Heart left ventricle (tissue), 16 donors: Measurements from ENCODE around the gene COLEC12. TPM values are rescaled to one million over a fixed set of nuclear protein-coding genes. Genes with fewer than 3 reads are reported as not detected.

Experiments
- ATAC-seq, 4 donors: fragments of 200-7000 bp; cut with Tn5 transposase; one replicate each; pipeline ENCODE4 v1.9.1; 2020 to 2022; ENCODE audit warnings: moderate library complexity in 4 of 4, mild to moderate bottlenecking in 3 of 4, moderate number of reproducible peaks in 1 of 4
- DNase-seq, 5 donors: peaks; one replicate each; pipeline ENCODE4 v3.0.0-alpha.2; 2020
- H3K27ac ChIP-seq, 12 donors: fragments of 200-600 bp; sonication (generic) in 4 of 12; one replicate each; pipeline versions ENCODE4 v1.5.0 to v1.8.0; 2016 to 2022; ENCODE audit warnings: mild to moderate bottlenecking in 2 of 12
- H3K27me3 ChIP-seq, 9 donors: fragments of 200-600 bp; sonication (generic) in 2 of 9; one replicate each; pipeline versions ENCODE4 v1.5.1 to v1.8.0; 2016 to 2022; ENCODE audit warnings: mild to moderate bottlenecking in 3 of 9
- H3K36me3 ChIP-seq, 9 donors: fragments of 200-600 bp; sonication (generic) in 2 of 9; one replicate each; pipeline versions ENCODE4 v1.5.0 to v1.8.0; 2018 to 2022; ENCODE audit warnings: mild to moderate bottlenecking in 2 of 9
- H3K4me1 ChIP-seq, 12 donors: fragments of 200-600 bp; sonication (generic) in 4 of 12; one replicate each; pipeline versions ENCODE4 v1.5.0 to v1.8.0; 2016 to 2022; ENCODE audit warnings: mild to moderate bottlenecking in 3 of 12
- H3K4me3 ChIP-seq, 12 donors: fragments of 200-600 bp; sonication (generic) in 4 of 12; one replicate each; pipeline versions ENCODE4 v1.5.0 to v1.8.0; 2017 to 2022; ENCODE audit warnings: mild to moderate bottlenecking in 9 of 12, moderate library complexity in 4 of 12
- H3K9me3 ChIP-seq, 12 donors: fragments of 200-600 bp; sonication (generic) in 4 of 12; one replicate each; pipeline versions ENCODE4 v1.5.0 to v1.8.0; 2016 to 2022; ENCODE audit warnings: mild to moderate bottlenecking in 1 of 12
- CTCF ChIP-seq, 12 donors: fragments of 200-600 bp; sonication (generic) in 4 of 12; IDR thresholded peaks; one replicate each; pipeline versions ENCODE4 v1.5.0 to v1.8.0; 2018 to 2022; ENCODE audit warnings: antibody characterized with exemption in 12 of 12, mild to moderate bottlenecking in 5 of 12
- POLR2A ChIP-seq, 2 donors: fragments of 450-650 bp; IDR thresholded peaks; one replicate each; pipeline ENCODE4 v1.6.1; 2017; ENCODE audit warnings: antibody characterized with exemption in 2 of 2, mild to moderate bottlenecking in 2 of 2, moderate library complexity in 2 of 2
- WGBS, 4 donors: extraction: QIAGEN DNeasy Blood & Tissue Kit in 2 of 4; methylation state at CpG; one replicate each; pipeline versions ENCODE4 v1.1.5 to v1.1.7; 2013 to 2018; 5-methylcytosine and 5-hydroxymethylcytosine counted together
- intact Hi-C, 10 donors: fragments of 100-400 bp; cut with DNase I; formaldehyde crosslinking; loops; one replicate each; pipeline versions ENCODE4 v1.11.1 to v1.14.2; 2022
- polyA plus RNA-seq, 2 donors: library from polyadenylated mRNA; stranded (reverse); fragments of 200-250 nt; gene quantifications; one replicate each; pipeline ENCODE4 v1.2.3, GENCODE V29; 2013
- total RNA-seq, 9 donors: library from RNA; depleted of rRNA in 2 of 9; stranded (reverse); fragments of >200 nt in 2 of 9; fragmentation: NEBNext Ultra II Directional in 3 of 9; extraction: Animal tissue kit (Norgen Biotek cat#: 25700) in 3 of 9; gene quantifications; one replicate each; pipeline versions ENCODE4 v1.1.0 to v1.2.4, GENCODE V29; 2016 to 2023
- donor health status: ischemic (EF 13 %, LVEDD 7.1; RV severe dilation, severe dysfunction).
- donor health status: healthy with polysubstance abuse.
- donor health status: DM: no; HTN: yes; CAD: no.
- donor health status: DM: no; HTN: no; CAD: no.
- donor health status: ischemic (EF 25% LVEDD 6.9; RV normal size, moderate dysfunction).
- donor health status: ischemic (EF 25% LVEDD 5.7; RV mildly dilated, moderate dysfunction).
- donor health status: healthy.
- donor health status: DM: yes; HTN: yes; CAD: no.
- donor health status: ischemic (EF 35%, LVEDD 5.7; RV mildly dilated, moderate dysfunction).
- donor health status: nonischemic (EF 11% LVEDD 7.7; RV severe dilation, severe dysfunction).
- donor health status: DM: yes; HTN: yes; CAD: no.
- donor health status: PGD.
- donor health status: ischemic (EF 29% LVEDD 5.4; RV normal size, mild dysfunction).
- donor health status: nonischemic (EF 23%, LVEDD 6.1; RV moderate dilation, normal function).

The COLEC12 gene
- total and polyA plus RNA-seq, 11 donors, result 2.2 to 35.9 (median 7.9) TPM

DNA sequence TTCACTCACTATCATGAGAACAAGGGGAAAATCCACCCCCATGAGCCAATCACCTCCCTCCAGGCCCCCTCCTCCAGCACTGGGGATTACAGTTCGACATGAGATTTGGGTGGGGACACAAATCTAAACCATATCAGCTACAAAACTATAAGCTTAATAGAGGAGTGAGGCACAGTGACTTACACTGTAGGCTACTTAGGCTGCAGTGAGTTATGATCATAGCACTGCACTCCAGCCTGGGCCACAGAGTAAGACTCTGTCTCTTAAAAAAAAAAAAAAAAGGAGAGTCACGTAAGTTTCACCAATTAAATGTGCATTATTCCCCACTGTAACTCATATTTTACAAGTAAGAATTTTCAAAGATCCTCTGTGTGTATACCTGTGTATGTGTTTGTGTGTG is 26.2 kb upstream of the COLEC12 start:
- no peak for TF ChIP-seq POLR2A (IDR thresholded peaks at IDR 0.05)
- TF ChIP-seq CTCF (IDR thresholded peaks at IDR 0.05), result no peak
- Histone ChIP-seq H3K36me3 (no peaks in the 10 kb centered on the region), H3K4me3 (no peak overlapping the region), H3K27ac (no peak overlapping the region), H3K4me1 (peaks cover 0 to 2% (median 0%) of the 10 kb centered on the region in 12 donors), H3K9me3 (no peaks in the 10 kb centered on the region), H3K27me3 (peaks cover 0 to 8% (median 0%) of the 10 kb centered on the region in 9 donors)
- no peak for ATAC-seq
- intact Hi-C loops, result no loop called here
- DNase-seq, result no peak
- 56 to 73% (median 67%) methylated on average over 2 of the region's 2 CpGs for WGBS, 4 donors

- TF ChIP-seq POLR2A (IDR thresholded peaks at IDR 0.05), result no peak
- no peak for TF ChIP-seq CTCF (IDR thresholded peaks at IDR 0.05)
- Histone ChIP-seq H3K27ac (no peak overlapping the region), H3K9me3 (no peaks in the 10 kb centered on the region), H3K27me3 (peaks cover 0 to 8% (median 0%) of the 10 kb centered on the region in 9 donors), H3K4me1 (peaks cover 0 to 2% (median 0%) of the 10 kb centered on the region in 12 donors), H3K4me3 (no peak overlapping the region), H3K36me3 (no peaks in the 10 kb centered on the region)
- ATAC-seq (no peak), DNase-seq (no peak)
- intact Hi-C loops, result no loop called here
- 77 to 86% (median 81%) methylated on average over 6 of the region's 6 CpGs for WGBS, 4 donors
Measured at GRCh38 chr18:525036-525797, 24.7 kb upstream of the COLEC12 start.

DNA sequence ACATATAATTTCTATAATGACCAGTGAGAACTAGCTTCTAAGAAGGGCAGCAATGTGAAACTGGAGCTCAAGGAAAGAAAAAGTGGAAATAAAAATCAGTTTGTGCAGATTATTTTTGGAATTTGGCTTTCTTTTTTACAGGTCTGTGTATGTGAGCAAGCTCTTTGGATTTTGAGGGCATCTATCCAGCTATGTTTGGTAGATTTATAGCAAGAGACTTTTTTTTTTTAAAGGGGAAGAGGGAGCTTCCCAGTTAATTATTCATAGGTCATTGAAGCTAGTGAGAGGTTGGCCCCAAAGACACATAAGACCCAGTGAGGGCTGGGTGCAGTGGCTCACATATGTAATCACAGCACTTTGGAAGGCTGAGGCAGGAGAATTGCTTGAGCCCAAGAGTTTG is 24.0 kb upstream of the COLEC12 start:
- Histone ChIP-seq H3K9me3 (no peaks in the 10 kb centered on the region), H3K4me3 (no peak overlapping the region), H3K4me1 (peaks cover 0 to 7% (median 0%) of the 10 kb centered on the region in 12 donors), H3K36me3 (no peaks in the 10 kb centered on the region), H3K27ac (no peak overlapping the region), H3K27me3 (peaks cover 0 to 8% (median 0%) of the 10 kb centered on the region in 9 donors)
- no peak for DNase-seq
- intact Hi-C loops, result no loop called here
- no peak for ATAC-seq
- no peak for TF ChIP-seq CTCF (IDR thresholded peaks at IDR 0.05)
- TF ChIP-seq POLR2A (IDR thresholded peaks at IDR 0.05), result no peak

DNA sequence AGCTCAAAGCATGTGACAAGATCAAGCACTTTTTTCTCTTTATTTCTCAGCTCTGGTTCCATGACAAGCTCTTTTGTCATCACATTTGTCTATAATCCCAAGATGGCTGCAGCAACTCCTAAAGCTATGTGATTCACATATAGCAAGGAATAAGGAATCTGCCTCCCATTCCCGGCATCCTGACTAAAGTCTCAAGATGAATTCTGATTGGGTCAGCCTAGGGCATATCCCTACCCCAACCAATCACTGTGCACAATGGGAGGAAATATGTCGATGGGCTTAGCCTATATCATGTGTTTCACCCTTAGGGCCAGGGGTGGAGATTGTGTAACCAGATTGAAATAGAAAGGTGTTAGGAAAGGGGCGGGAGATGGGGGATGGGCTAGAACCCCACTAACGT is 23.1 kb upstream of the COLEC12 start:
- DNase-seq (no peak), ATAC-seq (no peak)
- peaks cover 0 to 14% (median 5%) of the 10 kb centered on the region in 12 donors for H3K4me1 ChIP-seq
- no peaks in the 10 kb centered on the region for H3K36me3 ChIP-seq
- WGBS, 4 donors, result 53 to 57% (median 56%) methylated on average over 4 of the region's 4 CpGs
- H3K27ac ChIP-seq, result no peak overlapping the region
- no peak overlapping the region for H3K4me3 ChIP-seq
- peaks cover 0 to 7% (median 0%) of the 10 kb centered on the region in 9 donors for H3K27me3 ChIP-seq
- intact Hi-C loops, result no loop called here
- no peaks in the 10 kb centered on the region for H3K9me3 ChIP-seq
- TF ChIP-seq CTCF (IDR thresholded peaks at IDR 0.05) (no peak), POLR2A (IDR thresholded peaks at IDR 0.05) (no peak)
